ENCODE measurements around the gene ANKRD33B.
"Not testable (repeated sequence)": the region's sequence is repeated elsewhere in the genome, so short reads cannot be mapped to it uniquely, and the experiment has no call there.

Gene ANKRD33B

GRCh38 chr5:10538103-10538788, 25.6 kb upstream of the ANKRD33B start:
- DNase-seq = no peak

GRCh38 chr5:10538789-10539686, 24.8 kb upstream of the ANKRD33B start:
- DNase-seq = no peak

GRCh38 chr5:10539687-10539998, 24.2 kb upstream of the ANKRD33B start:
- no peak for DNase-seq

GRCh38 chr5:10540036-10540544, 23.8 kb upstream of the ANKRD33B start:
- DNase-seq = no peak

GRCh38 chr5:10540951-10541646, 22.8 kb upstream of the ANKRD33B start:
- DNase-seq = no peak

- no peak for DNase-seq
Measured at GRCh38 chr5:10542055-10542550, 21.8 kb upstream of the ANKRD33B start.

- DNase-seq = no peak
Measured at GRCh38 chr5:10543585-10544040, 20.3 kb upstream of the ANKRD33B start.

GRCh38 chr5:10545084-10545483, 18.8 kb upstream of the ANKRD33B start:
- no peak for DNase-seq

- DNase-seq = no peak
Measured at GRCh38 chr5:10546186-10546585, 17.7 kb upstream of the ANKRD33B start.

- DNase-seq = no peak
Measured at GRCh38 chr5:10548418-10549122, 15.3 kb upstream of the ANKRD33B start.

- not testable (repeated sequence) for DNase-seq
Measured at GRCh38 chr5:10549123-10549514, 14.8 kb upstream of the ANKRD33B start.

GRCh38 chr5:10550222-10550995, 13.5 kb upstream of the ANKRD33B start:
- no peak for DNase-seq

- DNase-seq = no peak
Measured at GRCh38 chr5:10551782-10552138, 12.1 kb upstream of the ANKRD33B start.

GRCh38 chr5:10552183-10553143, 11.4 kb upstream of the ANKRD33B start:
- peak in 1 of 2 donors; percentile 10 for DNase-seq

GRCh38 chr5:10553476-10553875, 10.4 kb upstream of the ANKRD33B start:
- DNase-seq = no peak

GRCh38 chr5:10555277-10555684, 8.6 kb upstream of the ANKRD33B start:
- DNase-seq = no peak

GRCh38 chr5:10556289-10556807, 7.5 kb upstream of the ANKRD33B start:
- no peak for DNase-seq

- DNase-seq = no peak
Measured at GRCh38 chr5:10556893-10557746, 6.8 kb upstream of the ANKRD33B start.

- no peak for DNase-seq
Measured at GRCh38 chr5:10559151-10559550, 4.7 kb upstream of the ANKRD33B start.
